NCI-H1105 treated with DMSO at 0.1 percent for 48 hours (cell line): ENCODE data around the gene JMJD1C.
"Not testable (repeated sequence)": the region's sequence is repeated elsewhere in the genome, so short reads cannot be mapped to it uniquely, and the experiment has no call there.

ENCODE experiments used
- DNase-seq: peaks from one replicate; lab custom pipeline; 2025; lab: John Stamatoyannopoulos, UW

JMJD1C gene

DNA sequence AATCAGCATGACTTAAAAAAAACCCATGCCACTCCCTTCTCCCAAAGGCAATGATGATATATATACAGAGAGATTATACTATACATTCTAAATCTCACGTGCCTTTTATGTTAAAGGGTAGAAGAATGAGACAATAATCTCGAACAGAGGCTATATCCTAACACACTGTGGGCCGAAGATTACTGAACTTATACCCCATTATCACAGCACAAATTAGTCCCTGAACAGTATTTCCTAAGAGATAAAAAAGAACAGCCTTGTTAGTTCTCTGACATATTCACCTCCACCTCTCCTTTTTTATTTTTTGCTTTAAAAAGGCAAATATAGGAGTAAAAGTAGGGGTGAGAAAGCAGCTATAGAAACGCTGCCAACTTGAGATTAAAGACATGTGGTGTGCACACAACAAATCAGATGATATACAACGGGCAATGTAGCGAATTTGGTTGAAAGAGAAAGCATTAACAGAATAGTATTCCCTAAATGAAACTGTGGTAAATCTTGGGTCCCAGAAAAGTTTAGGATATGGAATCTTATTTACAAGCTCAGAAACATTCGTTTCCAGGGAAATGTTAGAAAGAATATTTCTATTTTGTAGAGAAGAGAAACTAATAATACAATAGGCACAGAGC, 69.5 kb downstream of the JMJD1C start:
- DNase-seq, result no peak

DNA sequence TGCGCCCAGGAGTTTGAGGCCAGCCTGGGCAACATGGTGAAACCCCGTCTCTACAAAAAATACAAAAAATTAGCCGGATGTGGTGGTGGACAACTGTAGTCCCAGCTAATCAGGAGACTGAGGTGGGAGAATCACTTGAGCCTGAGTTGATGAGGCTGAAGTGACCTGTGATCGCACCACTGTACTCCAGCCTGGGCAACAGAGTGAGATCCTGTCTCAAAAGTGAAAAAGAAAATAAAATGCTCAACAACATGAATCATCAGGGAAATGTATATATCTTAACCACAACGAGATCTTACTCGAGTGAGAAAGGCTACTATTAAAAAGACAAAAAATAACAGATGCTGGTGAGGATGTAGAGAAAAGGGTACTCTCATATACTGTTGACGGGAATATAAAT, 72.7 kb downstream of the JMJD1C start:
- no peak for DNase-seq

DNA sequence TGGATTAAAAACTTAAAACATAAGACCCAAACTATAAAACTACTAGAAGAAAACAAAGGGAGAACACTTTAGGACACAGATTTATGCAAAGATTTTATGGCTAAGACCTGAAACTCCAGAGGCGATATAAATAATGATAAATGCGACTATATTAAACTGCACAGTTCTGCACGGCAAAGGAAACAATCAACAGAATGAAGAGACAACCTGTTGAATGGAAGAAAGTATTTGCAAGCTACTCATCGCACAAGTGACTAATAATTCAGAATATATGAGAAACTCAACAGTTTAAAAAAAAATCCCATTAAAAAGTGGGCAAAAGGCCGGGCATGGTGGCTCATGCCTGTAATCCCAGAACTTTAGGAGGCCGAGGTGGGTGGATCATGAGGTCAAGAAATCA, 73.6 kb downstream of the JMJD1C start:
- DNase-seq, result no peak

DNA sequence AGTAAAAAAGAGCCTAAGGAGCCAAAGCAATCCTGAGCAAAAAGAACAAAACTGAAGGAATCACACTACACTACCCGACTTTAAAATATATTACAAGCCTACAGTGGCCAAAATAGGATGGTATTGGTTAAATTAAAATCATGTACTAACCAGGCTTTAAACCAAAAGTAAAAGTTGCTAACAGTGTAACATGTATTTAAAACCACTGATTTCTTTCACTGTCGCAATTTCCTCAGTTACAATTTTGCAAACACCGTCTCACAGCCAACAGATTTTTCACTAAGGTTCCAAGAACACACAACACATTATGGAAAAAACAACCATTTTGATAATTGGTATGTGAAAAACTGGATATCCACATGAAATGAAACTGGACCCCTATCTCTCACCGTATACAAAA, 74.0 kb downstream of the JMJD1C start:
- DNase-seq, result no peak

DNA sequence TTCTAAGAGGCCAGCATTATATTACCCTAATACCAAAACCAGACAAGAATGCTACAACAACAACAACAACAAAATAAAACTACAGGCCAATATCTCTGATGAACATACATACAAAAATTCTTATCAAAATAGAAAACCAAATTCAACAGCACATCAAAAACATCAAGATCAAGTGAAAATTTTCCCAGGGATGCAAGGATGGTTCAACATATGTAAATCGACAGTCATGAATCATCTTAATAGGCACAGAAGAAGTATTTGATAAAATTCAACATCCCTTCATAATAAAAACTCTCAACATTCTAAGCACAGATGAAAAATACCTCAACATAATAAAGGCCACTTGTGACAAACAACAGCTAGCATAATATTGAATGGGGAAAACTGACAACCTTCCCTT, 75.3 kb downstream of the JMJD1C start:
- DNase-seq, result no peak

DNA sequence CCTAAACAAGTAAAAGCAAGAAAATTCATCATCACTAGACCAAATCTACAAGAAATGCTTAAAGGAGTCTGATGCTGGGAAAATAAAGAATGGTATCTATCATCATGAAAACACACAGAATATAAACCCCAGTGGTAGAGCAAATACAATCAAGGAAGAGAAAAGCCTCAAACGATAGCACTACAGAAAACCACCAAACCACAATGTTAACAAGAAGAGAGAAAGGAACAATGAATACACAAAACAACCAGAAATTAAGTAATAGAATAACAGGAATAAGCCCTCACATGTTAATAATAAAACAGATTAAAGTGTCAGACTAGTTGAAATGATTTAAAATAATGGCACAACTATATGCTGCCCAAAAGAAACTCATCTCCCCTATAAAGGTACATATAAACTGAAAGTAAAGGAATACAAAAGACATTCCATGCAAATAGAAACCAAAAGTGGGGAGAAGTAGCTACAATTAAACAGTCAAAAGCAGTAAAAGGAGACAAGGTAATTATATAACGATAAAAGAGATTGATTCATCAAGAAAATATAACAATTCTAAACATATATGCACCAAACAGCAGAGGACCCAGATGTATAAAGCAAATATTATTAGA, 77.3 kb downstream of the JMJD1C start:
- no peak for DNase-seq

DNA sequence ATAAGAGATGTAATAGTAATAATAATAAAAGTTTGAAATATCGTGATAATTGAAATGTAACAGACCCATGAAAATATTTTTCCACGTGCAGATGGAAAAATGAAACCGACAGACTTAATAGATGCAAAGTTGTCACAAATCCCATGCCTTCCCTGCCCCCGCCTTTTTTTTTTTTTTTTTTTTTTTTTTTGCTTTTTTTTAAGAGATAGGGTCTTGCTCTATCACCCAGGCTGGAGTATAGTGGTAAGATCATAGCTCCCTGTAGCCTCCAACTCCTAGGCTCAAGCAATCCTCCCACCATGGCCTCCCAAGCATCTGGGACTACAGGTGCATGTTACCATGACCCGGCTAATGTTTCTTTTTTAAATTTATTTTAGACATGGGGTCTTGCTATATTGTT, 80.5 kb downstream of the JMJD1C start:
- DNase-seq, result no peak

DNA sequence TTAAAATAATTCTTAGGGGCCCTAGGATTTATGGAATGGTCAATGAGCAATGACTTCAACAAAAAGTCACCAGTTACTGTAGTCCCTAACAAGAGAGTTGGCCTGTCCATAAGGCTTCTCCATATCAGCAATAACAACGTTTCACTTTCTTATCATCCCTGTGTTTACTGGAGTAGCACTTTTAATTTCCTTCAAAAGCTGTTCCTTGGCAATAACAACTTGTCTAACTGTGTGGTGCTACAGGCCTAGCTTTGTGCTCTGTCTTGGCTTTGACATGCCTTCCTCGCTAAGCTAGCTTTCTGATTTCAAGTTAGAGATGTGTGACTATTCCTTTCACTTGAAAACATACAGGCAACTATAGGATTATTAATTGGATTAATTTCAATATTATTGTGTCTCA, 81.1 kb downstream of the JMJD1C start:
- DNase-seq, result no peak

DNA sequence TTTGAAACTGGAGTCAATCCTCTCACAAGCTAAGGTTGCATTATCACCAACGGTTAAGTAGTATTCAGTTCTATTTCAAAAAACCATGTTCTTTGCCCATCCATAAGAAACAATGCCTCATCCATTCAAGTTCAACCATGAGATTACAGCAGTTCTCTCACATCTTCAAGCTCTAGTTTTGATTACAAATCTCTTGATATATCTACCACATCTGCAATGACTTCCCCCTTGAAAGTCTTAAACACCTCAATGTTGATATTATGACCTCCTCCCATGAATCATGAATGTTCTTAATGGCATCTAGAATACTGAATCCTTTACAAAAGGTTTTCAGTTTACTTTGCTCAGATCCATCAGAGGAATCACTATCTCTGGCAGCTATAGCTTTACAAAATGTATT, 81.8 kb downstream of the JMJD1C start:
- no peak for DNase-seq

DNA sequence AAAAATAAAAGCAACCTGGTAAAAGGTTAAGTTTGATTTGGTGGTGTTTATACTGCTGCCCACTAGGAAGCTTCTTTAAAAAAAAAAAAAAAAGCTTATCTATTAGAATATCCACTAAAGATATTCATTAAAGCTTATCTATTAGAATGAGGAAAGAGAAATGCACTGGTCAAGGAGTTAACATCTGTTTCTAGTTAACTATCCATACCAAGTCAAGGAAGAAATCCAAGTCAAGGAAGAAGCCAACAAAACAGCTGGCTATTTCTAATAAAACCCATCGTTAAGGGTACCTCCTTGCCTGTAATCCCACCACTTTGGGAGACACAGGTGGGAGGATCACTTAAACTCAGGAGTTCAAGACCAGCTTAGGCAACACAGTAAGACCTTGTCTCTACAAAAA, 82.6 kb downstream of the JMJD1C start:
- DNase-seq, result no peak

DNA sequence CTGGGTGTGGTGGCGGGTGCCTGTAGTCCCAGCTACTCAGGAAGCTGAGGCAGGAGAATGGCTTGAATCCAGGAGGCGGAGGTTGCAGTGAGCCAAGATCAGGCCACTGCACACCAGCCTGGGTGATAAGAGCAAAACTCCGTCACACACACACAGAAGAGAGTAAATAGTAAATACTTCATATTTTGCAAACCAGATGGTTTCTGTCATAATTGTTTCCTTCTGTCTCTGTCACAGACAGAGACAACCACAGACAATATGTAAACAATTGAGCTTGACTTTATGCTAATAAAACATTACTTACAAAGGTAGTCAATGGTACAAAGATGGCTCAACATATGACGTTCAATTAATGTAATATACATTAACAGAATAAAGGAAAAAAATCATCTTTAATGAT, 83.7 kb downstream of the JMJD1C start:
- DNase-seq, result no peak

DNA sequence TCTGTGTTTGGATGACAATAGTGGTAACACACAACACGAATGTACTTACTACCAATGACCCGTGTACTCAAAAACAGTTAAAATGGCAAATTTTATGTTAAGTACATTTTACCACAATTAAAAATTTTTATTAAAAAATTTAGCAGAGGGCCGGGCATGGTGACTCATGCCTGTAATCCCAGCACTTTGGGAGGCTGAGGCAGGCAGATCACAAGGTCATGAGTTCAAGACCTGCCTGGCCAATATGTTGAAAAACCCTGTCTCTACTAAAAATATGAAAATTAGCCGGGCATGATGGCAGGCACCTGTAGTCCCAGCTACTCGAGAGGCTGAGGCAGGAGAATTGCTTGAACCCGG, 88.5 kb downstream of the JMJD1C start:
- not testable (repeated sequence) for DNase-seq

DNA sequence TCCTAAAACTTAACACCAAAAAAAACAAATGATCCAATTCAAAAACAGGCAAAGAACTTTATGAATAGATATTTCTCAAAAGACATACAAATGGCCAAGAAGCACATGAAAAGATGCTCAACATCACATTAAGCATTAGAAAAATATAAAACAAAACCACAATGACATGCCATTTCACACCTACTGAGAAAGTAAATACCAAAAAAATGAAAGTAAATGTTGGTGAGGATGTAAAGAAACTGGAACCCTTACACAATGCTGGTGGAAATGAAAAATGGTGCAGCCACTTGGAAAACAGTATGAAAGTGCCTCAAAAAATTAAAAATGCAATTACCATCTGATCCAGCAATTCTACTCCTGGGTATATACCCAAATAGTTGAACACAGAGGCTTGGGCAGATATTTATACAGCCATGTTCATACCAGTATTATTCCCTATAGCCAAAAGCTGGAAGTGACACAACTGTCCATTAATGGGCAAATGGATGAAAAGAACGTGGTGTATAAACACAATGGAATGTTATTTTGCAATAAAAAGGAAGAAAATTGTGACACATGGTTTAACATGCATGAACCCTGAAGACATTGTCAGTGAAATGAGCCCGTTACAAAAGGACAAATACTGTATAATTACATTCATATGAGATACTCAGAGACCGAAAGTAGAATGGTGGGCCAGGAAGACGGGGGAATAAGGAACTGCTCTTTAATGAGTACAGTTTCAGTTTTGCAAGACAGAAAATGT, 89.0 kb downstream of the JMJD1C start:
- no peak for DNase-seq

DNA sequence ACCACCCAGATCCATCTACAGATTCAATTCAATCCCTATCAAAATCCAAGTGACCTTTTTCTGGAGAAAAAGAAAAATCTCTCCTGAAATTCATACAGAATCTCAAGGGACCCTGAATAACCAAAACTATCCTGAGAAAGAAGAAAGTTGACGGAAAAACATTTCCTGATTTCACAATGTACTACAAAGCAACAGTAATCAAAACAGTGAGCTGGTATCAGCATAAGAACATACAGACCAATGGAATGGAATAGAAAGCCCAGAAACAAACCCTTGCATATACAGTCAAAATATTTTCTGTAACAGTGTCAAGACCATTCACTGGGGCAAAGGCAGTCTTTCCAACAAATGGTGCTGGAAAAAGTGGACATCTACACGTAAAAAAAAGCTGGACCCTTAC, 89.9 kb downstream of the JMJD1C start:
- no peak for DNase-seq

DNA sequence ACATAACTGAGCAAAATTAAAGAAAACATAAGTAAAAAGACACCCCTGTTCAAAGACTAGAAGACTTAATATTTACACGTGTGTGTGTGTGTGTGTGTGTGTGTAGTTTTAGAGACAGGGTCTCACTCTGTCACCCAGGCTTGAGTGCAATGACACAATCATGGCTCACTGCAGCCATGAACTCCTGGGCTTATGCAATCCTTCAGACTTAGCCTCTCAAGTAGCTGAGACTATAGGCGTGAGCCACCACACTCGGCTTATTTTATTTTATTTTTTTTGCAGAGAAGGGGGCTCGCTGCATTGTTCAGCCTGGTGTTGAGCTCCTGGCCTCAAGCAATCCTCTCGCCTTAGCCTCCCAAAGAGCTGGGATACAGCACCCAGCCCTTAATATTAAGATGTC, 90.3 kb downstream of the JMJD1C start:
- no peak for DNase-seq

DNA sequence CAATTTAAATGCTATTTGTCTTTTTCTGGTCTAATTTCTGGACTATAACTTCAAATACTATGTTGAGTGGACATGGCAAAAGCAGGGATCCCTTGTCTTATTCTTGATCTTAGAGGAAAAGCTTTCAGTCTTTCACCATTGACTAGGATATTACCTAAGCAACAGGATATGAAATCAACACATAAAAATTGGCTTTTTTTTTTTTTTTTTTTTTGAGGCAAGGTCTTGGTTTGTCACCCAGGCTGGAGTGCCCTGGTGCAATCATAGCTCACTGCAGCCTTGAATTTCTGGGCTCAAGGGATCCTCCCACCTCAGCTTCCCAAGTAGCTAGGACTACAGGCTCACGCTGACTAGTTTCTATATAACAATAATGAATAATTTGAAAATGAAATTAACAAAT, 90.8 kb downstream of the JMJD1C start:
- no peak for DNase-seq

DNA sequence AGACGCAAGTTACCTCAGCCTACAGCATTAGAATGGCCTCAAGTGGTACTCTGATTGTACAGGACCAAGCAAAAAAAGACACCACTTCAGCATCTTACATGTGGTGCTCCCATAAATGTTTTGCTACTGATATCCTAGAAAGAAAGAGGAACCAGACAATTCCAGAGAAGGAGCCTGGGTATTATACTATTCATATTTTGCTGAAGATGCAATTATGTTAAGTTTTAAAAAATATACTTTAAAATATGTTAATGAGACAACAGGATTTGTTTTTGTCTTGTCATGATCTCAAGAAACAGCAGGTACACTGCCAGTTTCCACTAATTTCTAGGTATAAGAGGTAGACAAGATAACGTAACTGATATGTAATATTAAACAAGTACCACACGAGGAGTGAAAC, 92.6 kb downstream of the JMJD1C start:
- no peak for DNase-seq

DNA sequence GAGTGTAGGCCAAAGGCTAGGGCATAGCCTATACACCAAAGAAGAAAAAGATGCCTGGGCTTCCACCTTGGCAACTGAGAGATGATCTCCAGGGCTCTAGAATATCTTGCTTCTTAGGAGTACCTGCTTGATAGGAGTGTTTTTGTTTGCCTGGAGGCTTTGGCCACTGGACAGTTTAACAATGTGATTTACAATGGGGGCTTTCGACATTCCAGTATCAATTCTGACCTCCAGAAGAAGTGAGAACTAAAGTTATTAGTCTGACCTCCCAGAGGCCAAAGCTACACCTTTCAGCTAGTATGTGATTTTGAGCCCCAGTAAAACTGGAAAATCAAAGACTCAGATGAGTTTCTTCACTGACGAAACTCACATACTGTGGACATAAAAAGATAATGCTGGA, 96.1 kb downstream of the JMJD1C start:
- DNase-seq, result no peak

DNA sequence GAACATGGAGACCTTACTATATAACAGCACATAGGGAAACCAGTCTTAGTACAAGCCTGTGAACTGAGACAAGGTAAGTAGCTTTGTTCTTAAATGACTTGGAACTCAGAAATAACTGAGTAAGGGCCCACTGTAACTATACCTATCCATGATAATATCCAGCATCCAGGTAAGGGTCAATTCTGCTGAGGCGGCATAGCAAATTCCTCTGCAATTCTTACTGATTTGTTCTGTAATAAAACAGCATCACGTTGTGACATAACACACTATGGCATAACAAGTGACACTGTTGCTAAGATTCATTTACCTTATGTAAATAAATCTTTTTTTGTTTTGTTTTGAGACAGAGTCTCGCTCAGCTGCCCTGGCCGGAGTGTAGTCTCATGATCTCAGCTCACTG, 97.4 kb downstream of the JMJD1C start:
- no peak for DNase-seq

DNA sequence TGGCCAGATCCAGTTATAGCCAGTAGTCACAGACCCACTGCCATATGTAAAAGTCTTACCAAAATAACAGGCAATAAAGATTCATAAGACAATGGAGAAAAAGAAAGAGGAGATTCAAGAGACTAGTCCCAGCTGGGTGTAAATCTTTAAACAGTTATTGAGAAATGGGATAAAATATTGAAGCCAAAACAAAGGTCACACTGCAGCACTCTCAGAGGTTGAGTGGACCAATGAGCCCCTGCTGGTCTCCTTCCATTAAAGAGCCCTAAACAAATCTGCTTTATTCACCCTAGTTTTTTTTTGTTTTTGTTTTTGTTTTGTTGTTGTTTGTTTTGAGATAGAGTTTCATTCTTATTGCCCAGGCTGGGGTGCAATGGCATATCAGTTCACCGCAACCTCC, 98.8 kb downstream of the JMJD1C start:
- no peak for DNase-seq

DNA sequence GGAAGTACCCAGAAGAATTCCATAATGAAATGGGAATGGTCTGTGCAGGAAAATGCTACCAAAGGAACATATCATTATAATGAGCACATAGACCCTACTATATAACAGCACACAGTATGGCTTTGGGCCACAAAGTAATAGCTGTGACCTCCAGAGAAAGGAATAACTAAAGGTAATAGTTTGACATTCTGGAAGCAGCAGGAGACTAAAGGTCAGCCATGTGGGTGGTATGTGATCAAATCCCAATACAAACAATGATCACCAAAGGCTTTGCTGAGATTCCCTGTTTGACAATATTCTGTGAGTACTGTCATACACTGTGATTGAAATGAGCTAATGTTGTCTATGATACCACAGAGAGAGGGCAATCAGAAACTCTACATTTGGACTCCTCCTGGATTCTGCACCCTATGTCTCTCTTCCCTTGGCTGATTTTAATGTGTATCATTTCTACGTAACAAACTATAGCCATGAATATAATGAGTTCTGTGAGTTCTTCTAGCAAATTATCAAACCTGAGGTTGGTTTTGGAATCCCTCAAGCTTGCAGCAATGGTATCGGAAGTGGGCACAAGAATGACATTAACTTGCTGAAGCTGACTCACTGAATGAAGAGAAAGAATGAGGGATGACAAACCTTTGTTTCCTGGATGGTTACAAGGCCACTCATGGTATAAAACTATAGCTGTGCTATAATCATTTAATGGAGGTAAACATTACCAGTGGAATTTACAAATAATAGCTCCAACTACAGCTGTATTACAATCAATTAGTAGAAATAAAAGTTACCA, 99.6 kb downstream of the JMJD1C start:
- DNase-seq, result no peak

DNA sequence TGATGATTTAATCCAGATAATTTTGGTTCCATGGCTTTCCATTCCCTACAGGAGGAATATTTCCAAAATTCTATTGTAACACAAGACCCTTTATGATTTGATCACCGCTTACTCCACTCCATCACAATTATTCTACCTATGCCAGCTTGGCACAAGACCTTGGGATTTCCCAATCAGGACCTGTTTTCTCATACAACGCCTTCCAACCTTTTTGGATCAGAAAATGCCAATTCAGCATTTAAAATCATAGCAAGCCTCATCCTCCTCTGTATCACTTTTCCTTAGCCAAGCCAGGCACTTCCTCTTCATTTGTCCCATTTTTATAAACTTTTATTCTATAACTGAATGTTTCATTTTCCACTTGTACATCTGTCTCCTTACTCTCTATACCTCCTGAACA, 100.9 kb downstream of the JMJD1C start:
- no peak for DNase-seq

DNA sequence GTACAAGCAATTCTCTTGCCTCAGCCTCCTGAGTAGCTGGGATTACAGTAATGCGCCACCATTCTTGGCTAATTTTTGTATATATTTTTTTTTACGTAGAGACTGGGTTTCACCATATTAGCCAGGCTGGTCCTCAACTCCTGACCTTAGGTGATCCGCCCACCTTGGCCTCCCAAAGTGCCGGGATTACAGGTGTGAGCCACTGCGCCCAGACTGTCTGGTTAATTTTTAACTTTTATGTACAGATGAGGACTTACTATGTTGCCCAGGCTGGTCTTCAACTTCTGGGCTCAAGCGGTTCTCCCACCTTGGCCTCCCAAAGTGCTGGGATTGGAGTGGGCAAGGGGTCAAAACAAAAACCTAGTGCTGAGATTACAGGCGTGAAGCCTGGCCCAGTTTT, 101.8 kb downstream of the JMJD1C start:
- DNase-seq, result no peak
